Activated CD4-positive, alpha-beta T cell treated with anti-CD3 and anti-CD28 coated beads for 36 hours (primary cell): ENCODE results near the gene CDH23. TPM values are rescaled to one million over a fixed set of nuclear protein-coding genes. Genes with fewer than 3 reads are reported as not detected.

Source experiments
- ATAC-seq: fragments of 200-7000 bp; cut with Tn5 transposase; one replicate; pipeline ENCODE4 v1.10.0; 2021; ENCODE audit warnings: mild to moderate bottlenecking, moderate library complexity
- CTCF ChIA-PET: fragments of 350-600 bp; sonication (Branson Sonifier 250); formaldehyde crosslinking; loops from one replicate; lab custom pipeline; 2021; ENCODE audit warnings: antibody characterized with exemption; lab: Charles Lee
- POLR2A ChIA-PET: fragments of 350-600 bp; sonication (Branson Sonifier 250); formaldehyde crosslinking; loops from one replicate; lab custom pipeline; 2021; ENCODE audit warnings: antibody characterized with exemption, inconsistent platforms; lab: Charles Lee
- DNase-seq: peaks from one replicate; pipeline ENCODE4 v3.0.0-alpha.2; 2020
- H3K27ac Mint-ChIP-seq: one replicate; pipeline ENCODE4 v1.8.0; 2021; ENCODE audit warnings: mixed read lengths
- H3K27me3 Mint-ChIP-seq: one replicate; pipeline ENCODE4 v1.8.0; 2021; ENCODE audit warnings: mixed read lengths
- H3K36me3 Mint-ChIP-seq: one replicate; pipeline ENCODE4 v1.8.0; 2021; ENCODE audit warnings: low read depth, mixed read lengths
- H3K4me1 Mint-ChIP-seq: one replicate; pipeline ENCODE4 v1.8.0; 2021; ENCODE audit warnings: mixed read lengths
- H3K4me3 Mint-ChIP-seq: one replicate; pipeline ENCODE4 v1.8.0; 2021; ENCODE audit warnings: mild to moderate bottlenecking, moderate library complexity, mixed read lengths
- H3K9me3 Mint-ChIP-seq: one replicate; pipeline ENCODE4 v1.8.0; 2021; ENCODE audit warnings: low read depth, mixed read lengths
- intact Hi-C, 2 experiments: fragments of 100-400 bp; cut with DNase I in 1 of 2; cut with micrococcal nuclease in 1 of 2; formaldehyde crosslinking; loops; one replicate each; pipeline versions ENCODE4 v1.14.2 to v1.15.1; 2022 to 2024; cut with DNase I, micrococcal nuclease
- total RNA-seq, 2 experiments: library from RNA; stranded (reverse); gene quantifications; one replicate each; pipeline ENCODE4 v1.2.3, GENCODE V29; 2021

CDH23 gene
- total RNA-seq, 2 experiments from 2014 or later = 1.5 to 1.6 TPM

- ATAC-seq (no peak), DNase-seq (no peak)
- CTCF ChIA-PET = interaction anchor here (0.6 to 1.2 kb wide), 2 partner anchors 34 to 103 kb away, joined by 4 read pairs; no protein-coding TSS in a partner anchor
- Mint-ChIP-seq H3K27ac (no peak overlapping the region), H3K4me3 (no peak overlapping the region), H3K4me1 (peaks cover 14% of the 10 kb centered on the region), H3K9me3 (no peaks in the 10 kb centered on the region), H3K36me3 (no peaks in the 10 kb centered on the region), H3K27me3 (no peaks in the 10 kb centered on the region)
- POLR2A ChIA-PET = interaction anchor here (0.6 kb wide), 1 partner anchor 26 kb away, joined by 3 read pairs; no protein-coding TSS in a partner anchor
- intact Hi-C loops = loop anchor here in 1 of 2 experiments (5.0 to 10.0 kb wide), 2 partner anchors 222 to 290 kb away; partner anchors contain the start of gene SLC29A3
These were observed 207.8 kb downstream of the CDH23 start for GRCh38 chr10:71604324-71605018.

DNA sequence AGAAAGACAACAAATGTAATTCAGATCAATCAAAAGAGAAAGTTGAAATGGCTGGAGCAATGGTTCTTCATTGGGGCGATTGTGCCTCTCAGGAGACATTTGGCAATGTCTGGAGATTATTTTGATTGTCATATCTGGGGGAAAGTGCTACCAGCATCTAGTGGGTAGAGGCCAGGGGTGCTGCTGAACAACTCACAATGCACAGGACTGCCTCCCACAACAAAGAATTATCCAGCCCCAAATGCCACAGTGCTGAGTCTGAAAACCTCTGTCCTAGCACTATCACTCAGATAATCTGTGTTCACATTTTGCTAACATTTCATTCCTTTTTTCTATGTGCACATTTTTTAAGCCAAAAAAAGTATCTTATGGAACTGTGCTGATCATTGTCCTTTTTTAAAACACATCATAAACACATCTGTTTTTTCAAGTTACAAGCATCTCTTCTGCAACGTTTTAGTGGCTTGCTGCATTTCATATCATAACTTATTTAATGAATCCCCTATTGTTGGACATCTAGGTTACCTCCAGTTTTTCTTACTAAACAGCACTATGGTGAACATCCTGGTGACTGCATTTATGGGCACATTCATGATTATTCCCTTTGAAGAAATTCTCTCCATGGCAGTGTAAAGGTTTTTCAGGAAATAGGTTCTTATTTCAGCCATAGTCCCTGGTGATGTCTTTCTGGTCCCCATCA, 208.7 kb downstream of the CDH23 start:
- Mint-ChIP-seq H3K36me3 (no peaks in the 10 kb centered on the region), H3K4me1 (peaks cover 14% of the 10 kb centered on the region), H3K4me3 (no peak overlapping the region), H3K9me3 (no peaks in the 10 kb centered on the region), H3K27ac (no peak overlapping the region), H3K27me3 (no peaks in the 10 kb centered on the region)
- POLR2A ChIA-PET = no interaction called here
- CTCF ChIA-PET = no interaction called here
- intact Hi-C loops = loop anchor here in 1 of 2 experiments (5.0 to 10.0 kb wide), 2 partner anchors 223 to 291 kb away; partner anchors contain the start of gene SLC29A3
- peak; percentile 10 for DNase-seq
- no peak for ATAC-seq

DNA sequence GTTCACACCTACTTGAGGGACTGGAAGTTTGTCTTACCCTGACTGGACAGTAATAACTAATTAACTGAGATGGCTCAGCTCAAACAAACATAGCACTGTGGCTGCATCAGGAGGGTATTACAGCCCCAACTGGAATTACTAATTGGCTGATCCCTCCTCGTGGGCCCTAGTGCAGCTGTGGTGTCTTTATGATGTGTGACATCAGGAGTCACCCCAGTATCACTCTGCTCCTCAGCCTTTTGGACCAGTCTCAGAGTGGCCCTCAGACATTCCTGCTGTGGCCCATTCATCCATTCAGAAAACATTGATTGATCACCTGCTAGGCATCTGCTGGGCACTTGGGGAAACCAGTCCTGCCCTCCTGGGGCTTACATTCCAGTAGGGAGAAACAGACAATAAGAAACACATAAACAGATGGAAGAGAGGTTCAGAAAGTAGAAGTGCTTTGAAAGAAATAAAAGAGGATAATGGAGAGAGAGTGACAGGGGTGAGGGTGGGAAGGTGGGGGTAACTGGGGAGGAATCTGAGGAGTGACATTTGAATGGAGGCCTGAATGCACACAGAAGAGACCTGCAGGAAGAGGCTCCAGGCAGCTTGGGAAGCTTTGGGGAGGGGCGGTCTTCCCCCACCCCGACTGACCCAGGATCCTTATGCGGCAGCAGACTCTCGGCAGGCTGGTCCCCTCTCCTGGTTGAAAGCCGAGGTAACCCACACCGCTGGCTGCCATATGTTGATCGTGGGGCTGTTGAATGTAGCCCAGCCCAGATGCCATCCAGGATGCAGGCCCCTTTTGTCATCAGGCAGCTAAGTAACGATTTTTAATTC, 209.7 kb downstream of the CDH23 start:
- no peak overlapping the region for H3K27ac Mint-ChIP-seq
- POLR2A ChIA-PET = no interaction called here
- no peak overlapping the region for H3K4me3 Mint-ChIP-seq
- CTCF ChIA-PET = interaction anchor here (1.1 to 3.9 kb wide), 4 partner anchors 13 to 293 kb away, joined by 3 to 17 read pairs (median 6); no protein-coding TSS in a partner anchor
- H3K27me3 Mint-ChIP-seq = no peaks in the 10 kb centered on the region
- no peak for ATAC-seq
- H3K4me1 Mint-ChIP-seq = peaks cover 4% of the 10 kb centered on the region
- no peaks in the 10 kb centered on the region for H3K9me3 Mint-ChIP-seq
- DNase-seq = no peak
- H3K36me3 Mint-ChIP-seq = no peaks in the 10 kb centered on the region
- intact Hi-C loops = loop anchor here in 1 of 2 experiments (5.0 to 10.0 kb wide), 2 partner anchors 224 to 292 kb away; partner anchors contain the start of gene SLC29A3

DNA sequence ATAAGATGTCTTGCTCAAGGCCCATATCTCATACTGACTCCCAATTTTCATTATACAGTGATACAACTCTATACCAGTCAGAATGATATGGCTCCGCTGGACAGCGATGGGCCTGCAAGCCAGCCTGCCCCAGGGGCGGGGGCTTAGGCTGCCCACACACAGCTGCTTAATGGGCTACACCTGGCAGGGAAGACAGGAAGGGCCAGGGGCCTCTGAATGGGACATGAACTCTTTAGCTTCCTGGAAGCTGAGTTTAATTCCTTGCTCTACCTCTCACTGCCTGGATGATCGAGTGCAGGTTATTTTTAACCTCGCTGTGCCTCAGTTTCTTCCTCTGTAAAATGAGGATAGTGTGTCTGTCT, 210.3 kb downstream of the CDH23 start:
- Mint-ChIP-seq H3K9me3 (no peaks in the 10 kb centered on the region), H3K4me3 (no peak overlapping the region), H3K27me3 (no peaks in the 10 kb centered on the region), H3K27ac (no peak overlapping the region), H3K36me3 (no peaks in the 10 kb centered on the region), H3K4me1 (peaks cover 2% of the 10 kb centered on the region)
- DNase-seq (no peak), ATAC-seq (no peak)
- intact Hi-C loops = loop anchor here in 1 of 2 experiments (5.0 to 10.0 kb wide), 2 partner anchors 225 to 292 kb away; partner anchors contain the start of gene SLC29A3
- CTCF ChIA-PET = interaction anchor here (1.1 to 3.9 kb wide), 4 partner anchors 14 to 293 kb away, joined by 3 to 17 read pairs (median 6); no protein-coding TSS in a partner anchor
- POLR2A ChIA-PET = no interaction called here

GRCh38 chr10:71608819-71609768, 212.4 kb downstream of the CDH23 start:
- H3K4me1 Mint-ChIP-seq = peaks cover 2% of the 10 kb centered on the region
- ChIA-PET POLR2A (no interaction called here), CTCF (interaction anchor here (0.5 to 3.9 kb wide), 15 partner anchors 10 to 1017 kb away, joined by 3 to 17 read pairs (median 3); partner anchors contain the start of genes CDH23 and MICU1)
- intact Hi-C loops = loop anchor here (1.0 to 10.0 kb wide), 5 partner anchors 123 to 295 kb away; partner anchors contain the start of gene SLC29A3 (in 1 of the 2)
- DNase-seq = peak; percentile 86
- H3K9me3 Mint-ChIP-seq = no peaks in the 10 kb centered on the region
- no peaks in the 10 kb centered on the region for H3K27me3 Mint-ChIP-seq
- no peaks in the 10 kb centered on the region for H3K36me3 Mint-ChIP-seq
- H3K27ac Mint-ChIP-seq = no peak overlapping the region
- ATAC-seq = peak; percentile 71
- H3K4me3 Mint-ChIP-seq = no peak overlapping the region

- ATAC-seq = no peak
- DNase-seq = no peak
- intact Hi-C loops = no loop called here
- H3K4me1 Mint-ChIP-seq = no peaks in the 10 kb centered on the region
- no peaks in the 10 kb centered on the region for H3K9me3 Mint-ChIP-seq
- no peaks in the 10 kb centered on the region for H3K27me3 Mint-ChIP-seq
- H3K27ac Mint-ChIP-seq = no peak overlapping the region
- ChIA-PET CTCF (interaction anchor here (0.6 to 2.7 kb wide), 7 partner anchors 12 to 576 kb away, joined by 3 to 9 read pairs (median 5); partner anchors contain the start of gene CDH23), POLR2A (no interaction called here)
- H3K4me3 Mint-ChIP-seq = no peak overlapping the region
- H3K36me3 Mint-ChIP-seq = no peaks in the 10 kb centered on the region
These were observed 213.9 kb downstream of the CDH23 start for GRCh38 chr10:71610651-71611050.

GRCh38 chr10:71611131-71611530, 214.4 kb downstream of the CDH23 start:
- H3K27me3 Mint-ChIP-seq = no peaks in the 10 kb centered on the region
- POLR2A ChIA-PET = no interaction called here

DNA sequence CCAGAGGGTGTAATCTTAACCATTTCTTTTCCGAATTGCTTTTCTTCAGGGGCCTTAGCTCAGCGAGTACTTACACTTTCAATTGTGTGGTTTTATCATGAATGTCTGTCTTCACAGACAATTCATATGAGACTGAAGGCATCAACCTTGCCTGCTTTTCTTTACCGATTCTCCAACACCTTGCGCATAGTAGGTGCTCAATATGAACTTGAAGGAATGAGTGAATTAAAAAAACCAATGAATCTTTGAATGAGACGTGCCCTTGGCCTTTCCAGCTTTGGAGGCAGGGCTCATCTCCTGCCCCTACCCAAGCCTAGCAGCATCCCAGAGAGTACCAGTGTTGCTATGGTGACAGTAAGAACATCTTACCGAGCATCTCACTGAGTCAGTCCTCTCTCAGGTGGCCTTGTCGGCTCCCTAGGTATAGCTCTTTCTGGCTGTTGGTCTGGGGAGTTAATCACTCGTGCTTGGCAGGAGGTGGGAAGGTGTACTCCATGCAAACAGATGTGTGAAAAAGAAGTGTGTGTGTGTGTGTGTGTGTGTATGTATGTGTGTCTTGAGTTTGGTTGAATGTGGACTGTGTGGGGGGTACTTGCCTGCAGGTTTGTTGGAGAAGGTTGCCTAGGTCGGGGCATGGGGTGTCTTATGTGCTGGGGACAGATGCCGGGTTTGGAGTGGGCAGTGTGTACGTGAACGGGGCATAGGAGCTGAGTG, 215.1 kb downstream of the CDH23 start:
- Mint-ChIP-seq H3K27me3 (no peaks in the 10 kb centered on the region), H3K9me3 (no peaks in the 10 kb centered on the region), H3K36me3 (no peaks in the 10 kb centered on the region), H3K4me1 (no peaks in the 10 kb centered on the region), H3K27ac (no peak overlapping the region), H3K4me3 (no peak overlapping the region)
- POLR2A ChIA-PET = no interaction called here
- intact Hi-C loops = no loop called here
- CTCF ChIA-PET = interaction anchor here (0.7 to 1.4 kb wide), 4 partner anchors 30 to 97 kb away, joined by 3 to 5 read pairs (median 4); no protein-coding TSS in a partner anchor
- ATAC-seq (no peak), DNase-seq (no peak)

More at GRCh38 chr10:71611131-71611530, 214.4 kb downstream of the CDH23 start:
- Mint-ChIP-seq H3K4me3 (no peak overlapping the region), H3K27ac (no peak overlapping the region), H3K36me3 (no peaks in the 10 kb centered on the region), H3K4me1 (no peaks in the 10 kb centered on the region), H3K9me3 (no peaks in the 10 kb centered on the region)
- DNase-seq = no peak
- CTCF ChIA-PET = interaction anchor here (0.6 to 2.7 kb wide), 7 partner anchors 24 to 577 kb away, joined by 3 to 9 read pairs (median 4); partner anchors contain the start of gene CDH23
- intact Hi-C loops = no loop called here
- ATAC-seq = no peak

DNA sequence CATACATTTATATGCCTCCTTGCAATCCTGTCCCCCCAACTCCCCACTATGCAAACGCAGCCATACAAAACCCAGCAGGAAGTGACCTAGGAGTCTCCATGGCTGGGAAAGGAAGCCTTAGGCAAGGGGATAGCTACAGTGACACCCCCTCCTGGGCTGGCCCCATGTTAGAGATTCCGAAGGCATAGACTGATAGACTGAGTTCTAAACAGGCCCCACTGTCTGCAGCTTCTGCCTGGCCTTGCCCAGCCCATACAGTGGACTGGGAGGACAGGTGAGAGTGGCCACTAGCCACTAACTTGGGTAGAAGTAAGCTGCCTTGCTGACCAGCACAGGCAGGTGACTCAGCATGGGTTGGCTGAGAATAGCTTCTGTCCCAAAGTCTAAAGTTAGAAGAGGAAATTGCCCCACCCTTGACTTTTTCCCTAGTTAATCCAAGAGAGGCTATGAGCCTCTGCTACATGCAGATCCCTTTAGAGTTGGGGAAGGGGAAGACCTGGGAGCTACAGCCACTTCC, 216.6 kb downstream of the CDH23 start:
- Mint-ChIP-seq H3K4me3 (no peak overlapping the region), H3K27me3 (no peaks in the 10 kb centered on the region), H3K9me3 (no peaks in the 10 kb centered on the region), H3K36me3 (no peaks in the 10 kb centered on the region), H3K4me1 (no peaks in the 10 kb centered on the region), H3K27ac (no peak overlapping the region)
- ChIA-PET POLR2A (no interaction called here), CTCF (interaction anchor here (0.7 to 0.8 kb wide), 2 partner anchors 87 to 291 kb away, joined by 3 read pairs; no protein-coding TSS in a partner anchor)
- ATAC-seq (no peak), DNase-seq (no peak)
- intact Hi-C loops = no loop called here
